Measurements from ENCODE around the gene MCTS1. TPM values are rescaled to one million over a fixed set of nuclear protein-coding genes. Genes with fewer than 3 reads are reported as not detected.
"Not testable (repeated sequence)": the region's sequence is repeated elsewhere in the genome, so short reads cannot be mapped to it uniquely, and the experiment has no call there.

The MCTS1 gene
- total RNA-seq, 2 experiments from 2014 or later: 66.3 to 71.0 TPM

DNA sequence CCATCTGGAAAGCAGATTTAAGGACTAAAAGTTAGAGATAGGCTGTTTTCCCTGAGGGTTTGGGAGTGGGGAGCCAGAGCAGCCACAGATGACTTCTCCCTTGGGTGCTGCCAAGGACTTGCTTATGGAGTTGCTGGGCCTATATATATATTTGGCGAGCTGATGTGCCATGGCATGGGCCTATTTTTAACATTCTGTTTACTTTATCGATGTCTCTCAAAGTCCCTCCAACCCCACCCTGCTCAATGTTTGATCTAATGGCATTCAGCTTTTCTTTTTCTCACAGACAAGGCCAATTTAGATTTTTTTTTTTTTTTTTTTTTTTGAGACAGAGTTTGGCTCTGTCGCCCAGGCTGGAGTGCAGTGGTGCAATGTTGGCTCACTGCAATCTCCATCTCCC lies 37.1 kb upstream of the MCTS1 start:
- Mint-ChIP-seq H3K36me3 (ENCODE audit: low read depth) (no peaks in the 10 kb centered on the region), H3K4me1 (ENCODE audit: low read depth) (peaks cover 10% of the 10 kb centered on the region), H3K27me3 (no peaks in the 10 kb centered on the region), H3K27ac (no peak overlapping the region), H3K9me3 (no peaks in the 10 kb centered on the region), H3K4me3 (no peak overlapping the region)
- DNase-seq: no peak
- intact Hi-C loops (cut with micrococcal nuclease): no loop called here
- TF ChIP-seq, protein P1, sequence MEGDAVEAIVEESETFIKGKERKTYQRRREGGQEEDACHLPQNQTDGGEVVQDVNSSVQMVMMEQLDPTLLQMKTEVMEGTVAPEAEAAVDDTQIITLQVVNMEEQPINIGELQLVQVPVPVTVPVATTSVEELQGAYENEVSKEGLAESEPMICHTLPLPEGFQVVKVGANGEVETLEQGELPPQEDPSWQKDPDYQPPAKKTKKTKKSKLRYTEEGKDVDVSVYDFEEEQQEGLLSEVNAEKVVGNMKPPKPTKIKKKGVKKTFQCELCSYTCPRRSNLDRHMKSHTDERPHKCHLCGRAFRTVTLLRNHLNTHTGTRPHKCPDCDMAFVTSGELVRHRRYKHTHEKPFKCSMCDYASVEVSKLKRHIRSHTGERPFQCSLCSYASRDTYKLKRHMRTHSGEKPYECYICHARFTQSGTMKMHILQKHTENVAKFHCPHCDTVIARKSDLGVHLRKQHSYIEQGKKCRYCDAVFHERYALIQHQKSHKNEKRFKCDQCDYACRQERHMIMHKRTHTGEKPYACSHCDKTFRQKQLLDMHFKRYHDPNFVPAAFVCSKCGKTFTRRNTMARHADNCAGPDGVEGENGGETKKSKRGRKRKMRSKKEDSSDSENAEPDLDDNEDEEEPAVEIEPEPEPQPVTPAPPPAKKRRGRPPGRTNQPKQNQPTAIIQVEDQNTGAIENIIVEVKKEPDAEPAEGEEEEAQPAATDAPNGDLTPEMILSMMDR (IDR thresholded peaks at IDR 0.05): no peak
- ATAC-seq: no peak
- ChIA-PET POLR2A (no interaction called here), CTCF (no interaction called here)

DNA sequence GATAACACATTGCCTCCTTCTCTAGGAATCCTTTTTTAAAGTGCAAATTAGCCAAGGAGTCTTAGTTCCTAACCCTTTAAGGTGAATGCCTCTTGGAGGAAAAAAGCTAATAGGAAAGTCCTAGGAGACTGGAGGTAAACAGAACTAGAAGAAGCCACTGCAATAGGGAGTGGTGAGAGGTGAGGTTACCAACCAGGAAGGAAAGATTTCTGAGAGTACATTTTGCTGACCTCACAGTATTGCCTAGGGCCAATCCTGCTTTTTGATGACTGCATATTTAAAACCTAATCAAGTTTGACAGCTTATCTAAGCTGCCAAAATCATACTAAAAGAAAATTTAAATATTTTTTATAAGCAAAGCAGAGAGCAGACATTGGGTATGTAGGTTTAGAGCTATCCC lies 35.9 kb upstream of the MCTS1 start:
- intact Hi-C loops (cut with micrococcal nuclease): no loop called here
- H3K9me3 Mint-ChIP-seq: no peaks in the 10 kb centered on the region
- no peak overlapping the region for H3K4me3 Mint-ChIP-seq
- H3K27ac Mint-ChIP-seq: no peak overlapping the region
- TF ChIP-seq, protein P1 (IDR thresholded peaks at IDR 0.05): no peak
- H3K36me3 Mint-ChIP-seq (ENCODE audit: low read depth): no peaks in the 10 kb centered on the region
- no peaks in the 10 kb centered on the region for H3K27me3 Mint-ChIP-seq
- DNase-seq (no peak), ATAC-seq (no peak)
- ChIA-PET POLR2A (no interaction called here), CTCF (no interaction called here)
- peaks cover 3% of the 10 kb centered on the region for H3K4me1 Mint-ChIP-seq (ENCODE audit: low read depth)

DNA sequence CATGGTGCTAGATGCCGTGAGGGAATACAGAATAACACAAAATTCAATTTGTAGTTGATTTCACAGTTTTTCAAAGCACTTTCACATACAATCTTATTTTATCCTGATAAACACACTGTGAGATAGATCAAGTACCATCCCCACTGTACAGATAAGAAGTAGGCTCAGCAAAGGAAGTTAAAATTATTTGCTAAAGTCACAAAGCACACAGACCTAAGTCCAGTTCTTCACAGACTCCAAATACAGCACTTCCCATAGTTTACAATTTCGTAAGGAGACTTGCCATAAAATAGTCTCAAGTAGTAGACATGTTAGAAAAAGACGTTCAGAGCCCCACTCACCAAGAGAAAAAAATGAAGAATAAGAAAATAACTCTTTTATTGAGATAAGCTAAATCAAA lies 35.3 kb upstream of the MCTS1 start:
- ATAC-seq (no peak), DNase-seq (no peak)
- no peaks in the 10 kb centered on the region for H3K36me3 Mint-ChIP-seq (ENCODE audit: low read depth)
- no peaks in the 10 kb centered on the region for H3K27me3 Mint-ChIP-seq
- H3K27ac Mint-ChIP-seq: no peak overlapping the region
- ChIA-PET CTCF (no interaction called here), POLR2A (no interaction called here)
- H3K4me3 Mint-ChIP-seq: no peak overlapping the region
- intact Hi-C loops (cut with micrococcal nuclease): no loop called here
- no peaks in the 10 kb centered on the region for H3K9me3 Mint-ChIP-seq
- TF ChIP-seq, protein P1 (IDR thresholded peaks at IDR 0.05): no peak
- H3K4me1 Mint-ChIP-seq (ENCODE audit: low read depth): peaks cover 3% of the 10 kb centered on the region

DNA sequence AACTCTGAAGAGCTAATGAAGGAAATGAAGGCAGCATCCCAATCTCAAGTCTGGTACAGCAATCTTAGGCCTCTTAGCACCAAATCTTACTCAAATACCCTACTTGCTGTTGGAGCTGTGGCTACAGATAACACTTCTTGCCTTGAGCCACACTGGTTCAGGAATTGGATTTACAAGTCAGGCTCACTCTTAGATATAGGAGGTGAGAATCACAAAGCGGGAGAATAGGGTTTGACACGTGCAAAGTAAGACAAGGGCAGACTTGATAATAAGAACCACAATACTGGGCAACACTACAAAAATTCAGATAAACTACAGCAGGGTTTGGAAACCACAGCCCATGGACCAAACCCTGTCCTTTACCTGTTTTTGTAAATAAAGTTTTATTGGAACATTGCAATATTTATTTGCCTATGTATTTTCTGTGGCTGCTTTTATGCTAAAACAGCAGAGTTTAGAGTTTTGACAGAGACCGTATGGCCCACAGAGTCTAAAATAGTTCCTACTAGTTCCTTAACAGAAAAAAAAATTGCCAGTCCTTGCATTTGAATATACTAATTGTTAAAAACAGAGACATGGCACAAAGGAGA lies 33.8 kb upstream of the MCTS1 start:
- DNase-seq: no peak
- intact Hi-C loops (cut with micrococcal nuclease): no loop called here
- ChIA-PET CTCF (no interaction called here), POLR2A (no interaction called here)
- TF ChIP-seq, protein P1 (IDR thresholded peaks at IDR 0.05): no peak
- Mint-ChIP-seq H3K36me3 (ENCODE audit: low read depth) (no peaks in the 10 kb centered on the region), H3K9me3 (no peaks in the 10 kb centered on the region), H3K4me1 (ENCODE audit: low read depth) (peaks cover 3% of the 10 kb centered on the region), H3K4me3 (no peak overlapping the region), H3K27ac (no peak overlapping the region), H3K27me3 (no peaks in the 10 kb centered on the region)
- ATAC-seq: no peak

DNA sequence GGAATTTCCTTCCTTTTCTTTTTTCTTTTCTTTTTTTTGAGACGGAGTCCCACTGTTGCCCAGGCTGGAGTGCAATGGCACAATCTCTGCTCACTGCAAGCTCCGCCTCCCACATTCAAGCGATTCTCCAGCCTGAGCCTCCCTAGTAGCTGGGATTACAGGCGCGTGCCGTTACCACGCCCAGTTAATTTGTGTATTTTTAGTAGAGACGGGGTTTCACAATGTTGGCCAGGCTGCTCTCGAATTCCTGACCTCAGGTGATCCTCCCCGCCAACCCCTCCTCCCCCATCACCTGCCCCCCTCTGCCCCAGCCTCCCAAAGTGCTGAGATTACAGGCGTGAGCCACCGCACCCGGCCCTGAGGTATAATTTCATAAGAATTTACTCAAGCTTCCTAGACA lies 30.1 kb upstream of the MCTS1 start:
- H3K4me3 Mint-ChIP-seq; DNase-seq; POLR2A ChIA-PET; ATAC-seq; H3K4me1 Mint-ChIP-seq (ENCODE audit: low read depth); H3K27me3 Mint-ChIP-seq; H3K9me3 Mint-ChIP-seq; H3K36me3 Mint-ChIP-seq (ENCODE audit: low read depth); intact Hi-C loops (cut with micrococcal nuclease); CTCF ChIA-PET; H3K27ac Mint-ChIP-seq: not testable (repeated sequence)

All from activated CD8-positive, alpha-beta T cell treated with anti-CD3 and anti-CD28 coated beads for 36 hours (primary cell).